ENCODE measurements around the gene IRS2.

GRCh38 chr13:109783447-109783814 is 3.0 kb downstream of the IRS2 start:
- TF ChIP-seq CTCF (IDR thresholded peaks at IDR 0.05) = no peak
- TF ChIP-seq POLR2AphosphoS5 (IDR thresholded peaks at IDR 0.05; ENCODE audit: low read depth, low read length) = no peak
- no peak for TF ChIP-seq SIN3A (IDR thresholded peaks at IDR 0.05; ENCODE audit: borderline replicate concordance, insufficient read depth, low read depth, low read length)
- no peak for TF ChIP-seq REST (IDR thresholded peaks at IDR 0.05; ENCODE audit: insufficient read depth in 1 of 2, low read depth in 2 of 2, low read length in 1 of 2)
